ENCODE results near the gene RERG. TPM values are rescaled to one million over a fixed set of nuclear protein-coding genes. Genes with fewer than 3 reads are reported as not detected.

Gene RERG
- total and polyA plus RNA-seq, 5 donors from 2014 or later = not detected

DNA sequence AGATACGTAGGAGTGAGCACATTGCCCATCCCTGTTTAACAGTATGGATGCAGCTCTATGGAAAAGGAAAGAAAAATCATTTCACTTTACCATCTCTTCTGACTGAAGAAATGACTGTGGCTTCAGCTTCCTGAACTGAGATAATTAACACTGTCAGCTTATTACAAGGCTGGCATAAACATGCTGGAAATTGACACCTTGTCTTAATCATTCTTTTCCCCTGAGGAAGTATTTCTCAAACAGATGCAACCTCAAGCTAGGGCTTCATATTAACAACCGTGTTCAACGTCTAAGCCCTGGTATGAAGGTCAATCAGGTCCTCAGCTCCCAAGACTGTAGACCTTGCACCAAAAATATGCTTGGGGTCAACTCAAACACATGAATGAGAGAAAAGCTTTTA lies 25.0 kb downstream of the RERG start:
- H3K4me1 Mint-ChIP-seq = no peaks in the 10 kb centered on the region
- no peak overlapping the region for H3K27ac Mint-ChIP-seq
- ATAC-seq (ENCODE audit: low read depth in 2 of 2) (no peak), DNase-seq (no peak)
- Histone ChIP-seq H3K9me3 (ENCODE audit: control insufficient read depth in 2 of 2, low read length in 2 of 2) (no peaks in the 10 kb centered on the region), H3K36me3 (ENCODE audit: control insufficient read depth, insufficient read depth, low read length) (no peaks in the 10 kb centered on the region), H3K4me1 (ENCODE audit: control insufficient read depth, insufficient read depth, low read length, poor library complexity, severe bottlenecking) (no peaks in the 10 kb centered on the region), H3K27ac (ENCODE audit: insufficient read depth, low read length, poor library complexity, severe bottlenecking) (no peak overlapping the region), H3K27me3 (ENCODE audit: control insufficient read depth, insufficient read depth, low read length) (peaks cover 9% of the 10 kb centered on the region), H3K4me3 (ENCODE audit: low read depth, low read length) (no peak overlapping the region)
- H3K9me3 Mint-ChIP-seq = no peaks in the 10 kb centered on the region
- no peaks in the 10 kb centered on the region for H3K27me3 Mint-ChIP-seq
- no peaks in the 10 kb centered on the region for H3K36me3 Mint-ChIP-seq
- no peak overlapping the region for H3K4me3 Mint-ChIP-seq

DNA sequence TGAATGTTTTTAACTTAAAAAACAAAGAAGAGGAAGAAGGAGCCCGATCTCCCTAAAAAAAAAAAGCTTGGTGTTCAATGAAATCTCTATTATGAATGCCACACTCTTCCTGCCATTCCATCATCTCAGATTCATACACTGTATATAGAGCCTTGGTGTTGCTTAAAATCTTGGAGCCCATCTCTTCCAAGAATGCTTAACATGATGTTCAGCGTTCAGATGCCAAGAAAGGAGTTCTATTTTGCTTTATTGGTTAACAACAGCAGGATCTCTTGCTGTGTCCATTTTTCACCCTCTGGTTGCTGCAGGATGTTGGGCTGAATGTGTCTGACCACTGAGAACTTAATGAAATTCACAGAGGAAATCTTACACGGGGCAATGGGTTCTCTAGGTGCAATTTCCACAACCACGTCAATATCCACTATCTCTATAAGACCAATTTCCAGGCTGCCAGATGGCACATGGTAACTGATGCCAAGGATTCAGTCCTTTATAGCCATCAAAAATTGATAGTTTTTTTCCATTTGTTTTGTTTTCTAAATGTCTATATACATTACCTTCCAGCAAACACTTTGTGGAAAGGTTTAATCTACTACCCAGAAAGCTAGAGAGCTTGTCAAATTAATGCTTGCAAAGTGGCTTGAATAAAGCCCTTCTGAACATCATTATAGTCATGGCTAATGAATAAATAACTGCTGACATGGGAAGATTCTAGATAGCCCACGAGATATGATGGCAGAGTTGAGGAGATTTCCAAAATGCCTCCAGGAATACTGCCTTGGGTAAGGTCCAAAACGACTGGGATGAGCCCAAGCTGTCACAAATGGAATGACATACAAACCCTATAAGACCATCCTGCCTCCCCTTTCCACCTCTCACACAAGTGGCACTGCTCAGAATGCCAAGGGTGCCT lies 26.5 kb downstream of the RERG start:
- DNase-seq (no peak), ATAC-seq (ENCODE audit: low read depth in 2 of 2) (no peak)
- H3K9me3 ChIP-seq (ENCODE audit: control insufficient read depth in 2 of 2, low read length in 2 of 2) = no peaks in the 10 kb centered on the region
- no peak overlapping the region for H3K4me3 ChIP-seq (ENCODE audit: low read depth, low read length)
- no peaks in the 10 kb centered on the region for H3K4me1 Mint-ChIP-seq
- H3K4me3 Mint-ChIP-seq = no peak overlapping the region
- no peaks in the 10 kb centered on the region for H3K4me1 ChIP-seq (ENCODE audit: control insufficient read depth, insufficient read depth, low read length, poor library complexity, severe bottlenecking)
- H3K36me3 Mint-ChIP-seq = no peaks in the 10 kb centered on the region
- H3K27me3 Mint-ChIP-seq = no peaks in the 10 kb centered on the region
- no peak overlapping the region for H3K27ac ChIP-seq (ENCODE audit: insufficient read depth, low read length, poor library complexity, severe bottlenecking)
- H3K36me3 ChIP-seq (ENCODE audit: control insufficient read depth, insufficient read depth, low read length) = no peaks in the 10 kb centered on the region
- peaks cover 12% of the 10 kb centered on the region for H3K27me3 ChIP-seq (ENCODE audit: control insufficient read depth, insufficient read depth, low read length)
- no peaks in the 10 kb centered on the region for H3K9me3 Mint-ChIP-seq
- no peak overlapping the region for H3K27ac Mint-ChIP-seq

DNA sequence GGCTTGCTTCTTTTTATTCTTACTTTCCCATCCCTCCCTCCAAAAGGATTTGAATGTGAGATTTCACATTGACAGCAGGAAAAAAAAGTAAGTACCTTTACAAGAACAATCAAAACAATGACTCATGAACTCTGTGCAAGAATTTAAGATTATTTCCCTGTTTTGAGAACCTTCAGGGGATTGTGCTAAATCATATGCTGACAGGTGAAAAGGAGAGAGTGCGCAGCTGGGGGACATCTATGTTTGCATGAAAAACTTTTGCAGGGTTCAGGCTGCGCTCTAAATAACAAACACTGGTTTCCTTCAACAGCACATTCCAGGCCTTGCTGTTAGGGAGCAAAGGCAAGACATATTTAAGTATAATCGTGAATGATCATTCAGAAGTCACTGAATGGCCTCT lies 27.3 kb downstream of the RERG start:
- Histone ChIP-seq H3K4me3 (ENCODE audit: low read depth, low read length) (no peak overlapping the region), H3K4me1 (ENCODE audit: control insufficient read depth, insufficient read depth, low read length, poor library complexity, severe bottlenecking) (no peaks in the 10 kb centered on the region), H3K9me3 (ENCODE audit: control insufficient read depth in 2 of 2, low read length in 2 of 2) (no peaks in the 10 kb centered on the region), H3K27ac (ENCODE audit: insufficient read depth, low read length, poor library complexity, severe bottlenecking) (no peak overlapping the region), H3K27me3 (ENCODE audit: control insufficient read depth, insufficient read depth, low read length) (peaks cover 12% of the 10 kb centered on the region), H3K36me3 (ENCODE audit: control insufficient read depth, insufficient read depth, low read length) (no peaks in the 10 kb centered on the region)
- H3K4me1 Mint-ChIP-seq = no peaks in the 10 kb centered on the region
- no peak for DNase-seq
- no peak for ATAC-seq (ENCODE audit: low read depth in 2 of 2)
- H3K27me3 Mint-ChIP-seq = peaks cover 5% of the 10 kb centered on the region
- H3K27ac Mint-ChIP-seq = no peak overlapping the region
- H3K4me3 Mint-ChIP-seq = no peak overlapping the region
- H3K36me3 Mint-ChIP-seq = no peaks in the 10 kb centered on the region
- no peaks in the 10 kb centered on the region for H3K9me3 Mint-ChIP-seq

DNA sequence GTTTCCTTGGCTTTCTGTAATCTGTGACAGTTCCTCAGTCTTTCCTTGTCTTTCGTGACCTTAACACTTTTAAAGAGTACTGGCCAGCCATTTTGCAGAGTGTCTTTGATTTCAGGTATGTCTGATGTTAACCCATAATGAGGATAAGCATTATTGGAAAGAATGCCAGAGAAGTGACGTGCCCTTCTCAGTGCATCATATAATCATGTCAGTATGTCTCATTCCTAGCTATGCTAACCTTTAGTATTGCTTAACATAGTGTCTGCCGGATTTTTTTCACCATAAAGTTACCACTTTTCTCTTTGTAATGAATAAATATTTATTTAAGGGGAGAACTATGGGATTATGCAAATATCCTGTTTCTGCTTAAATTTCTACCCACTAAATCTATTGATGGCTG lies 28.5 kb downstream of the RERG start:
- no peak for ATAC-seq (ENCODE audit: low read depth in 2 of 2)
- no peaks in the 10 kb centered on the region for H3K4me1 ChIP-seq (ENCODE audit: control insufficient read depth, insufficient read depth, low read length, poor library complexity, severe bottlenecking)
- Mint-ChIP-seq H3K36me3 (no peaks in the 10 kb centered on the region), H3K27me3 (peaks cover 10% of the 10 kb centered on the region), H3K4me3 (no peak overlapping the region), H3K4me1 (no peaks in the 10 kb centered on the region), H3K9me3 (no peaks in the 10 kb centered on the region), H3K27ac (no peak overlapping the region)
- no peak overlapping the region for H3K27ac ChIP-seq (ENCODE audit: insufficient read depth, low read length, poor library complexity, severe bottlenecking)
- H3K36me3 ChIP-seq (ENCODE audit: control insufficient read depth, insufficient read depth, low read length) = no peaks in the 10 kb centered on the region
- DNase-seq = no peak
- H3K9me3 ChIP-seq (ENCODE audit: control insufficient read depth in 2 of 2, low read length in 2 of 2) = no peaks in the 10 kb centered on the region
- peaks cover 12% of the 10 kb centered on the region for H3K27me3 ChIP-seq (ENCODE audit: control insufficient read depth, insufficient read depth, low read length)
- no peak overlapping the region for H3K4me3 ChIP-seq (ENCODE audit: low read depth, low read length)

DNA sequence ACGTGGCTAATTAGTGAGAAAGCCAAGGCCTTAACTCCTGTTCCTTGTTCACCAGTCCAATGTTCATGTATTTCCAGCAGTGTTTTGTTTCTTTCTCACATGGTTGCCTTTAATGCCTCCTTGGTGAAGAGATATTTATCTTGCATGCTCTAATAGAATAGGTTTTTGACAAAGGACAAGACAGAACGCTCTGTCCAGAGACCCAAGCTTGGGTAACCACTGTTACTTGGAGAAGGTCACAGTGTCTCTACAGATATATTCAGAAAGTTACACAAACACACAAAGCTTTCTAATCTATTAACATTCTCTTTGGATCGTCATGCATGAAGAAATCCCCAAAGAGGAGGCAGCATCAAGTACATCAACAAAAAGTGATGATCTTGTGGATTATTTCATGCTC lies 33.1 kb downstream of the RERG start:
- H3K27ac Mint-ChIP-seq = no peak overlapping the region
- no peaks in the 10 kb centered on the region for H3K36me3 Mint-ChIP-seq

DNA sequence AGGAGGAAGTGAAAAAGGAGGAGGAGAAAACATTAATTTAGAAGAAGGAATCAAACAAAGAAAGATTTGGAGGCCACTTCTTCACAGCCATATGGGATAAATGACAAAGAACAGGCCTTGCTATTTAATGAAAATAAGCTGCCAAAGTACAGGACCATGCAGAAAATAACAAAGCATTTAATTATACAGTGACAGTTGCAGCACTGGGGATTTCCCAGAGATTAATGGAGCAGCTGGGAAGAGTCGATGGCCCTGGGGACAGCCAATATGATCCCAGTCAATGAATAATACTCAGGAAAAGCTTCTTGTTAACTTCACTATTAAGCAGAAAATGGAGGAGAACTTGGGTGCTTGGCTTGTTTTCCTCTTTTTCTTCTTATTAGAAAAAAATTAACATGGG lies 34.6 kb downstream of the RERG start:
- ATAC-seq (ENCODE audit: low read depth in 2 of 2) = no peak
- H3K27ac ChIP-seq (ENCODE audit: insufficient read depth, low read length, poor library complexity, severe bottlenecking) = no peak overlapping the region
- no peaks in the 10 kb centered on the region for H3K9me3 ChIP-seq (ENCODE audit: control insufficient read depth in 2 of 2, low read length in 2 of 2)
- H3K27me3 ChIP-seq (ENCODE audit: control insufficient read depth, insufficient read depth, low read length) = peaks cover 3% of the 10 kb centered on the region
- Mint-ChIP-seq H3K9me3 (peaks cover 0 to 1% (median 0%) of the 10 kb centered on the region in 7 donors), H3K4me1 (no peaks in the 10 kb centered on the region), H3K4me3 (no peak overlapping the region), H3K36me3 (no peaks in the 10 kb centered on the region), H3K27me3 (peaks cover 10% of the 10 kb centered on the region), H3K27ac (no peak overlapping the region)
- H3K36me3 ChIP-seq (ENCODE audit: control insufficient read depth, insufficient read depth, low read length) = no peaks in the 10 kb centered on the region
- H3K4me1 ChIP-seq (ENCODE audit: control insufficient read depth, insufficient read depth, low read length, poor library complexity, severe bottlenecking) = no peaks in the 10 kb centered on the region
- DNase-seq = no peak
- no peak overlapping the region for H3K4me3 ChIP-seq (ENCODE audit: low read depth, low read length)

More for the DNA sequence above, 33.1 kb downstream of the RERG start:
- Mint-ChIP-seq H3K27me3 (peaks cover 10% of the 10 kb centered on the region), H3K9me3 (peaks cover 0 to 1% (median 0%) of the 10 kb centered on the region in 7 donors), H3K4me3 (no peak overlapping the region), H3K4me1 (no peaks in the 10 kb centered on the region)
- H3K4me1 ChIP-seq (ENCODE audit: control insufficient read depth, insufficient read depth, low read length, poor library complexity, severe bottlenecking) = no peaks in the 10 kb centered on the region
- H3K9me3 ChIP-seq (ENCODE audit: control insufficient read depth in 2 of 2, low read length in 2 of 2) = no peaks in the 10 kb centered on the region
- DNase-seq (no peak), ATAC-seq (ENCODE audit: low read depth in 2 of 2) (no peak)
- H3K36me3 ChIP-seq (ENCODE audit: control insufficient read depth, insufficient read depth, low read length) = no peaks in the 10 kb centered on the region
- peaks cover 8% of the 10 kb centered on the region for H3K27me3 ChIP-seq (ENCODE audit: control insufficient read depth, insufficient read depth, low read length)
- H3K4me3 ChIP-seq (ENCODE audit: low read depth, low read length) = no peak overlapping the region
- H3K27ac ChIP-seq (ENCODE audit: insufficient read depth, low read length, poor library complexity, severe bottlenecking) = no peak overlapping the region

DNA sequence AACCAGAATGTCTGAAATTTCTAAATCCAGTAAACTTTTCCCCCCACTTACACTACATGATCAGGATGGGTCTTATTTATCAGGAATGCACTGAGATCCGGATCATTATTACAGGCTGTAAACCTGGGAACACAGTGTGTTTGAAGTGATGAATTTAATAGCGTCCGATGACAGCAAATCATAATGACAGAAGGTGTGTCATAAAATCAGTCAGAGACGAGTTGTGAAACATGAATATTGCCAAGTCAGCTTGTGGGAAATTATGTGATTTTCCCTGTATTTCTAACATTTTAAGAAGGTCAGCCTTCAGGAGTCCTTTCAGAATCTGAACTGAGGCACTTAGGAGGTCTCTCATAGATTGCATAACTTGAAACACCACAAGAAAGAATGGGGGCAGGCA lies 36.7 kb downstream of the RERG start:
- H3K27ac Mint-ChIP-seq = no peak overlapping the region
- H3K4me3 Mint-ChIP-seq = no peak overlapping the region
- Histone ChIP-seq H3K4me1 (ENCODE audit: control insufficient read depth, insufficient read depth, low read length, poor library complexity, severe bottlenecking) (no peaks in the 10 kb centered on the region), H3K9me3 (ENCODE audit: control insufficient read depth in 2 of 2, low read length in 2 of 2) (no peaks in the 10 kb centered on the region), H3K36me3 (ENCODE audit: control insufficient read depth, insufficient read depth, low read length) (no peaks in the 10 kb centered on the region), H3K4me3 (ENCODE audit: low read depth, low read length) (no peak overlapping the region), H3K27ac (ENCODE audit: insufficient read depth, low read length, poor library complexity, severe bottlenecking) (no peak overlapping the region), H3K27me3 (ENCODE audit: control insufficient read depth, insufficient read depth, low read length) (peaks cover 3% of the 10 kb centered on the region)
- H3K4me1 Mint-ChIP-seq = no peaks in the 10 kb centered on the region
- H3K36me3 Mint-ChIP-seq = no peaks in the 10 kb centered on the region
- peaks cover 14% of the 10 kb centered on the region for H3K27me3 Mint-ChIP-seq
- ATAC-seq (ENCODE audit: low read depth in 2 of 2) (no peak), DNase-seq (no peak)
- H3K9me3 Mint-ChIP-seq = peaks cover 0 to 1% (median 0%) of the 10 kb centered on the region in 7 donors

DNA sequence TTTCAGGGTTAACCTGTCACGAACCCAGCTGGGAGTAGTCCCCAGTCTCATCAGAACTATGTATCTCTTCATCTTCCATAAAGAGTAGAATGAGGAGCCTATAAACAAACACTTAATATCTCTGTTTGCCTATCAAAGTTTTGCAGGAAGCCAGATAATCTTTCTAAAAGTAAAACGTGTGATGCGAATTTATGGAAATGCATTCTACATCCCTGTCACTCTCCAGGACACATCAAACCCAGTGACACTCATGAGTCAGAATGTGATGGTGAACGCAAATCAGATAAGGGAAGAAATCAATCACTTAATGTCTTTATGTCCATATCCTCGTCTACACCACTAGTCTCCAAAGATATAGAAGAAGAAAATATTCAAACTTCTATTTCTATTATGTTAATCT lies 37.4 kb downstream of the RERG start:
- ATAC-seq (ENCODE audit: low read depth in 2 of 2) = no peak
- Mint-ChIP-seq H3K9me3 (peaks cover 0 to 1% (median 0%) of the 10 kb centered on the region in 7 donors), H3K27ac (no peak overlapping the region), H3K4me1 (no peaks in the 10 kb centered on the region), H3K27me3 (peaks cover 12% of the 10 kb centered on the region), H3K4me3 (no peak overlapping the region), H3K36me3 (no peaks in the 10 kb centered on the region)
- Histone ChIP-seq H3K36me3 (ENCODE audit: control insufficient read depth, insufficient read depth, low read length) (no peaks in the 10 kb centered on the region), H3K4me1 (ENCODE audit: control insufficient read depth, insufficient read depth, low read length, poor library complexity, severe bottlenecking) (no peaks in the 10 kb centered on the region), H3K4me3 (ENCODE audit: low read depth, low read length) (no peak overlapping the region), H3K9me3 (ENCODE audit: control insufficient read depth in 2 of 2, low read length in 2 of 2) (no peaks in the 10 kb centered on the region), H3K27ac (ENCODE audit: insufficient read depth, low read length, poor library complexity, severe bottlenecking) (no peak overlapping the region), H3K27me3 (ENCODE audit: control insufficient read depth, insufficient read depth, low read length) (peaks cover 3% of the 10 kb centered on the region)
- no peak for DNase-seq
